GM06990 (cell line): ENCODE measurements around the gene TCF7L1.

Source experiments
- DNase-seq: peaks from one replicate; pipeline ENCODE4 v3.0.0-alpha.2; 2011; ENCODE audit not compliant: insufficient read length; ENCODE audit errors: extremely low read depth
- H3K27me3 ChIP-seq: replicated peaks from 2 replicates; pipeline ENCODE4 v1.6.0; 2011; ENCODE audit warnings: low read length; ENCODE audit not compliant: control insufficient read depth, insufficient read depth
- H3K36me3 ChIP-seq: 2 replicates; pipeline ENCODE4 v1.5.1; 2011; ENCODE audit warnings: low read length; ENCODE audit not compliant: control insufficient read depth, insufficient read depth
- H3K4me3 ChIP-seq: replicated peaks from 2 replicates; pipeline ENCODE4 v1.5.1; 2011; ENCODE audit warnings: low read depth, mild to moderate bottlenecking, control low read depth, low read length
- TF ChIP-seq, protein P1 (sequence below): IDR thresholded peaks from 2 replicates; pipeline ENCODE4 v1.5.1; 2011; ENCODE audit warnings: low read length, control low read depth, mild to moderate bottlenecking, inconsistent platforms; ENCODE audit not compliant: insufficient read depth, poor library complexity, severe bottlenecking

The TCF7L1 gene

DNA sequence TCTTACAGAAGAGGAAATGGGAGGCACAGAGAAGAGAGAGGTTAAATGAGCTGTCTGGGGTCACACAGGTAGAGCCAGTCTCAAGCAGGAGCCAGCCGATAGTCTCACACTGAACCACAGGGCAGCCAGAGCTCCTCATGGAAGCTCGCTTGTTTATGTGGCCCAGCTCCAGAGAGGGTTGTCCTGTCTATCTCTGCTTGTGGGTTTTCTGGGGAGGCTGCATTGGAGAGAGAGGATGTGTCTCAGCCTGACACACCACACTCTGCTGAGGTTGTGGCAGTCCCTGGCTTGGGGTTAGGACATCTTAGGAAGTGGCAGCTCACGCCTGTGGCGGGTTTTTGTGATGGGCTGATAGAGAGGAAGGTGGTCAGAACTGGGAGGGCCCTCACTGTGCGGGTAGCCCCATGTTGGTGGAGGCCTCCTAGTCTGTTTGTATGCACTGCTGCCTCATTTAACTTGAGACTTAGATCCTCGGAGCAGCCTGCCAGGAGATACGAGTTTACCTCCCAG is 52.3 kb downstream of the TCF7L1 start:
- TF ChIP-seq, protein P1, sequence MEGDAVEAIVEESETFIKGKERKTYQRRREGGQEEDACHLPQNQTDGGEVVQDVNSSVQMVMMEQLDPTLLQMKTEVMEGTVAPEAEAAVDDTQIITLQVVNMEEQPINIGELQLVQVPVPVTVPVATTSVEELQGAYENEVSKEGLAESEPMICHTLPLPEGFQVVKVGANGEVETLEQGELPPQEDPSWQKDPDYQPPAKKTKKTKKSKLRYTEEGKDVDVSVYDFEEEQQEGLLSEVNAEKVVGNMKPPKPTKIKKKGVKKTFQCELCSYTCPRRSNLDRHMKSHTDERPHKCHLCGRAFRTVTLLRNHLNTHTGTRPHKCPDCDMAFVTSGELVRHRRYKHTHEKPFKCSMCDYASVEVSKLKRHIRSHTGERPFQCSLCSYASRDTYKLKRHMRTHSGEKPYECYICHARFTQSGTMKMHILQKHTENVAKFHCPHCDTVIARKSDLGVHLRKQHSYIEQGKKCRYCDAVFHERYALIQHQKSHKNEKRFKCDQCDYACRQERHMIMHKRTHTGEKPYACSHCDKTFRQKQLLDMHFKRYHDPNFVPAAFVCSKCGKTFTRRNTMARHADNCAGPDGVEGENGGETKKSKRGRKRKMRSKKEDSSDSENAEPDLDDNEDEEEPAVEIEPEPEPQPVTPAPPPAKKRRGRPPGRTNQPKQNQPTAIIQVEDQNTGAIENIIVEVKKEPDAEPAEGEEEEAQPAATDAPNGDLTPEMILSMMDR = no peak
- no peaks in the 10 kb centered on the region for H3K36me3 ChIP-seq
- peaks cover 2% of the 10 kb centered on the region for H3K27me3 ChIP-seq
- no peak for DNase-seq
- no peak overlapping the region for H3K4me3 ChIP-seq

GRCh38 chr2:85187069-85187468 is 53.9 kb downstream of the TCF7L1 start:
- Histone ChIP-seq H3K36me3 (no peaks in the 10 kb centered on the region), H3K27me3 (peaks cover 2% of the 10 kb centered on the region), H3K4me3 (no peak overlapping the region)
- no peak for DNase-seq
- TF ChIP-seq, protein P1 = no peak

DNA sequence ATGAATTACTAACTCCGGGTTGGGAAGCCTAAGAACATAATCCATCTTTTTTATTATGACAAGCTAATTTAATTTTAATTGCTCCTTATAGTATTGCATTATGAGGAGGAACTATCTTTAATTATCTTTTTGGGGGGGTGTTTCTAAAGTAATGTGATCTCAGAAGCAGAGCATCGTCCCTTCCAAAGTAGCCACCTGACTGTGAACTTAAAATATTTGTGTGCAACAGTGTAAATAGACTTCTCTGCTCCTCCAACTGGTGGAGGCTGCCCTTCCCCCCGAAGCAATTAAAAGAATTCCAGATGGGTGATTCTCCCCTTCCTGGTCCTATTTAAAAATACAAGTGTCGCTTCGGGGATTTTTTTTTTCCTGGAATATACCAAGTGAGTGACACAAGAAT is 55.7 kb downstream of the TCF7L1 start:
- no peak for DNase-seq
- Histone ChIP-seq H3K36me3 (no peaks in the 10 kb centered on the region), H3K27me3 (peaks cover 2% of the 10 kb centered on the region; the same call in 1 of the 2 replicates), H3K4me3 (no peak overlapping the region)
- TF ChIP-seq, protein P1 = no peak

- TF ChIP-seq, protein P1 = no peak
- Histone ChIP-seq H3K27me3 (peaks cover 2% of the 10 kb centered on the region), H3K4me3 (no peak overlapping the region), H3K36me3 (no peaks in the 10 kb centered on the region)
- no peak for DNase-seq
Measured at GRCh38 chr2:85189606-85190270, 56.5 kb downstream of the TCF7L1 start.

- Histone ChIP-seq H3K27me3 (peaks cover 2% of the 10 kb centered on the region), H3K4me3 (no peak overlapping the region), H3K36me3 (no peaks in the 10 kb centered on the region)
- TF ChIP-seq, protein P1 = no peak
- DNase-seq = no peak
Measured at GRCh38 chr2:85191157-85191556, 58.0 kb downstream of the TCF7L1 start.
